Spleen (tissue), 11 donors: Measurements from ENCODE around the gene DGAT2. TPM values are rescaled to one million over a fixed set of nuclear protein-coding genes. Genes with fewer than 3 reads are reported as not detected.

Experiments used
- DNase-seq: peaks from one replicate; pipeline ENCODE4 v3.0.0-alpha.2; 2020
- H3K27ac ChIP-seq, 8 donors: fragments of 200-600 bp; sonication (generic) in 7 of 8; 1 replicate in 4 of 8; 2 replicates in 4 of 8; pipeline versions ENCODE4 v1.5.0 to v1.8.0; 2016 to 2021; ENCODE audit warnings: inconsistent platforms in 4 of 8, mild to moderate bottlenecking in 4 of 8, moderate library complexity in 1 of 8
- H3K27me3 ChIP-seq, 7 donors: fragments of 200-600 bp; sonication (generic) in 6 of 7; replicated peaks in 1 of 7; 1 replicate in 4 of 7; 2 replicates in 3 of 7; pipeline versions ENCODE4 v1.5.0 to v1.8.0; 2016 to 2021; ENCODE audit warnings: inconsistent platforms in 3 of 7, mild to moderate bottlenecking in 1 of 7
- H3K36me3 ChIP-seq, 6 donors: fragments of 200-600 bp; sonication (generic) in 5 of 6; 1 replicate in 4 of 6; 2 replicates in 2 of 6; pipeline versions ENCODE4 v1.5.0 to v1.8.0; 2016 to 2021; ENCODE audit warnings: inconsistent platforms in 2 of 6
- H3K4me1 ChIP-seq, 6 donors: fragments of 200-600 bp; sonication (generic) in 5 of 6; 1 replicate in 3 of 6; 2 replicates in 3 of 6; pipeline versions ENCODE4 v1.5.0 to v1.8.0; 2016 to 2021; ENCODE audit warnings: inconsistent platforms in 3 of 6
- H3K4me3 ChIP-seq, 8 donors: fragments of 200-600 bp; sonication (generic) in 7 of 8; 1 replicate in 4 of 8; 2 replicates in 4 of 8; pipeline versions ENCODE4 v1.5.0 to v1.8.0; 2016 to 2021; ENCODE audit warnings: inconsistent platforms in 4 of 8, mild to moderate bottlenecking in 4 of 8, moderate library complexity in 2 of 8
- H3K9me3 ChIP-seq, 8 donors: fragments of 200-600 bp; sonication (generic) in 7 of 8; 1 replicate in 4 of 8; 2 replicates in 4 of 8; pipeline versions ENCODE4 v1.5.0 to v1.8.0; 2016 to 2021; ENCODE audit warnings: inconsistent platforms in 4 of 8
- CTCF ChIP-seq, 11 experiments: fragments of 200-600 bp in 7 of 11; fragments of 450-650 bp in 4 of 11; sonication (generic) in 4 of 11; IDR thresholded peaks in 8 of 11; conservative IDR thresholded peaks in 3 of 11; 1 replicate in 7 of 11; 2 replicates in 4 of 11; pipeline versions ENCODE4 v1.4.0 to v1.8.0; 2016 to 2021; ENCODE audit warnings: antibody characterized with exemption in 11 of 11, inconsistent platforms in 4 of 11, mild to moderate bottlenecking in 1 of 11
- POLR2A ChIP-seq, 3 donors: fragments of 450-650 bp; IDR thresholded peaks; one replicate each; pipeline ENCODE4 v1.5.1; 2017; ENCODE audit warnings: antibody characterized with exemption in 3 of 3, mild to moderate bottlenecking in 1 of 3
- POLR2AphosphoS5 ChIP-seq, 3 donors: sonication (generic); formaldehyde crosslinking; IDR thresholded peaks; one replicate each; pipeline ENCODE4 v1.5.1; 2017; ENCODE audit warnings: antibody characterized with exemption in 3 of 3
- WGBS, 5 donors: extraction: QIAGEN DNeasy Blood & Tissue Kit in 3 of 5; methylation state at CpG; one replicate each; pipeline versions ENCODE4 v1.1.5 to v1.1.7; 2013 to 2018; 5-methylcytosine and 5-hydroxymethylcytosine counted together
- intact Hi-C: fragments of 100-400 bp; cut with DNase I; formaldehyde crosslinking; loops from one replicate; pipeline ENCODE4 v1.15.0; 2023; ENCODE audit warnings: low total_unique reads
- polyA plus RNA-seq, 3 donors: library from polyadenylated mRNA; stranded (reverse); fragments of 200-250 nt; gene quantifications; one replicate each; pipeline ENCODE4 v1.2.1, GENCODE V29; 2013
- total RNA-seq, 7 donors: library from RNA; depleted of rRNA in 3 of 7; stranded (reverse); fragments of >200 nt in 3 of 7; fragmentation: NEBNext Ultra II Directional in 4 of 7; extraction: Animal tissue kit (Norgen Biotek cat#: 25700) in 4 of 7; gene quantifications; one replicate each; pipeline versions ENCODE4 v1.1.0 to v1.2.1, GENCODE V29; 2016 to 2021
- donor health status: healthy with polysubstance abuse.
- donor health status: DM: no; HTN: no; CAD: no; lungs with moderate emphysema.
- donor health status: DM: no; HTN: no; CAD: no.
- donor health status: Bipolar disorder and iron deficiency.
- donor health status: healthy.
- donor health status: DM: no; HTN: no; CAD: no.
- donor health status: DM: yes; HTN: yes; CAD: no.

The DGAT2 gene
- total and polyA plus RNA-seq, 10 donors = 3.5 to 71.7 (median 15.9) TPM

- intact Hi-C loops = no loop called here
- no peak for TF ChIP-seq CTCF (IDR thresholded peaks at IDR 0.05 in 8 of 11, conservative IDR thresholded peaks at IDR 0.05 in 3 of 11)
- no peak for TF ChIP-seq POLR2A (IDR thresholded peaks at IDR 0.05)
- TF ChIP-seq POLR2AphosphoS5 (IDR thresholded peaks at IDR 0.05) = no peak
- DNase-seq = peak; percentile 53
- WGBS, 5 donors = 80 to 100% (median 98%) methylated on average over 1 of the region's 1 CpG
- Histone ChIP-seq H3K4me1 (peaks cover 4 to 20% (median 15%) of the 10 kb centered on the region in 6 donors), H3K36me3 (peaks cover 0 to 62% (median 0%) of the 10 kb centered on the region in 6 donors), H3K4me3 (no peak overlapping the region), H3K27me3 (no peaks in the 10 kb centered on the region), H3K9me3 (no peaks in the 10 kb centered on the region), H3K27ac (no peak overlapping the region)
Observed at GRCh38 chr11:75797792-75798191, 29.2 kb downstream of the DGAT2 start.

- Histone ChIP-seq H3K9me3 (no peaks in the 10 kb centered on the region), H3K36me3 (peaks cover 0 to 62% (median 0%) of the 10 kb centered on the region in 6 donors), H3K27ac (no peak overlapping the region), H3K27me3 (no peaks in the 10 kb centered on the region), H3K4me1 (peaks cover 4 to 28% (median 18%) of the 10 kb centered on the region in 6 donors), H3K4me3 (no peak overlapping the region)
- WGBS, 5 donors = 95 to 97% (median 95%) methylated on average over 7 to 8 of the region's 8 CpGs
- DNase-seq = peak; percentile 68
- no peak for TF ChIP-seq POLR2AphosphoS5 (IDR thresholded peaks at IDR 0.05)
- no peak for TF ChIP-seq CTCF (IDR thresholded peaks at IDR 0.05 in 8 of 11, conservative IDR thresholded peaks at IDR 0.05 in 3 of 11)
- no peak for TF ChIP-seq POLR2A (IDR thresholded peaks at IDR 0.05)
- intact Hi-C loops = loop anchor here (10.0 kb wide), 1 partner anchor 355 kb away; no protein-coding TSS in a partner anchor
Observed at GRCh38 chr11:75800136-75800675, 31.6 kb downstream of the DGAT2 start.

- no peaks in the 10 kb centered on the region for H3K9me3 ChIP-seq
- intact Hi-C loops = loop anchor here (10.0 kb wide), 1 partner anchor 354 kb away; no protein-coding TSS in a partner anchor
- no peaks in the 10 kb centered on the region for H3K27me3 ChIP-seq
- WGBS, 5 donors = 90 to 98% (median 92%) methylated on average over 4 to 6 of the region's 6 CpGs
- H3K36me3 ChIP-seq = peaks cover 0 to 61% (median 0%) of the 10 kb centered on the region in 6 donors
- DNase-seq = no peak
- peak overlapping the region in 1 of 8 donors; percentile 64 for H3K27ac ChIP-seq
- no peak overlapping the region for H3K4me3 ChIP-seq
- TF ChIP-seq CTCF (IDR thresholded peaks at IDR 0.05 in 8 of 11, conservative IDR thresholded peaks at IDR 0.05 in 3 of 11) (no peak), POLR2AphosphoS5 (IDR thresholded peaks at IDR 0.05) (no peak), POLR2A (IDR thresholded peaks at IDR 0.05) (no peak)
- peaks cover 4 to 28% (median 18%) of the 10 kb centered on the region in 6 donors for H3K4me1 ChIP-seq
Observed at GRCh38 chr11:75800728-75801361, 32.3 kb downstream of the DGAT2 start.

- Histone ChIP-seq H3K27ac (peak overlapping the region in 4 of 8 donors; percentile 13 to 64 (median 55)), H3K4me3 (no peak overlapping the region), H3K4me1 (peaks cover 4 to 28% (median 18%) of the 10 kb centered on the region in 6 donors), H3K9me3 (no peaks in the 10 kb centered on the region), H3K36me3 (peaks cover 0 to 54% (median 0%) of the 10 kb centered on the region in 6 donors), H3K27me3 (no peaks in the 10 kb centered on the region)
- intact Hi-C loops = loop anchor here (2.0 to 10.0 kb wide), 2 partner anchors 65 to 353 kb away; no protein-coding TSS in a partner anchor
- TF ChIP-seq CTCF (IDR thresholded peaks at IDR 0.05 in 8 of 11, conservative IDR thresholded peaks at IDR 0.05 in 3 of 11) (no peak), POLR2A (IDR thresholded peaks at IDR 0.05) (no peak), POLR2AphosphoS5 (IDR thresholded peaks at IDR 0.05) (peak in 2 of 3 donors; percentile 23 to 40)
- peak; percentile 74 for DNase-seq
- 45 to 67% (median 56%) methylated on average over 9 of the region's 9 CpGs for WGBS, 5 donors
Observed at GRCh38 chr11:75801362-75802020, 32.9 kb downstream of the DGAT2 start.
